Astrocyte of the spinal cord (primary cell): ENCODE data around the gene DLEC1.

Experiments
- DNase-seq: peaks from one replicate; pipeline ENCODE4 v3.0.0; 2011; ENCODE audit warnings: low read depth, low spot score
- H3K4me3 ChIP-seq: 2 replicates; pipeline ENCODE4 v1.5.1; 2011; ENCODE audit warnings: low read depth, mild to moderate bottlenecking, low read length, moderate library complexity
- CTCF ChIP-seq: IDR thresholded peaks from 2 replicates; pipeline ENCODE4 v1.5.1; 2012; ENCODE audit warnings: low read depth, mild to moderate bottlenecking, low read length, inconsistent platforms
- in situ Hi-C: cut with HindIII; loops from 2 replicates; pipeline ENCODE4 v1.10.0; 2017; ENCODE audit warnings: low sequenced_read_pairs

DLEC1 gene

GRCh38 chr3:38121832-38122461 is 82.9 kb downstream of the DLEC1 start:
- no peak overlapping the region for H3K4me3 ChIP-seq
- DNase-seq: no peak
- in situ Hi-C loops: no loop called here
- no peak for TF ChIP-seq CTCF

GRCh38 chr3:38122712-38123290 is 83.8 kb downstream of the DLEC1 start:
- H3K4me3 ChIP-seq: no peak overlapping the region
- in situ Hi-C loops: no loop called here
- TF ChIP-seq CTCF: no peak
- DNase-seq: no peak

- DNase-seq: no peak
- in situ Hi-C loops: no loop called here
- no peak overlapping the region for H3K4me3 ChIP-seq
- TF ChIP-seq CTCF: no peak
Measured at GRCh38 chr3:38124324-38125122, 85.5 kb downstream of the DLEC1 start.

- in situ Hi-C loops: no loop called here
- H3K4me3 ChIP-seq: no peak overlapping the region
- DNase-seq: no peak
- no peak for TF ChIP-seq CTCF
Measured at GRCh38 chr3:38125305-38126120, 86.5 kb downstream of the DLEC1 start.

- no peak overlapping the region for H3K4me3 ChIP-seq
- no peak for TF ChIP-seq CTCF
- no peak for DNase-seq
- in situ Hi-C loops: no loop called here
Measured at GRCh38 chr3:38126121-38126892, 87.3 kb downstream of the DLEC1 start.
